DMS79 treated with DMSO at 0.1 percent for 48 hours (cell line): Measurements from ENCODE around the gene U2AF1L4.

Experiments
- DNase-seq: peaks from one replicate; lab custom pipeline; 2025; lab: John Stamatoyannopoulos, UW

The U2AF1L4 gene

GRCh38 chr19:35712567-35713505, 32.4 kb downstream of the U2AF1L4 start:
- DNase-seq: no peak

DNA sequence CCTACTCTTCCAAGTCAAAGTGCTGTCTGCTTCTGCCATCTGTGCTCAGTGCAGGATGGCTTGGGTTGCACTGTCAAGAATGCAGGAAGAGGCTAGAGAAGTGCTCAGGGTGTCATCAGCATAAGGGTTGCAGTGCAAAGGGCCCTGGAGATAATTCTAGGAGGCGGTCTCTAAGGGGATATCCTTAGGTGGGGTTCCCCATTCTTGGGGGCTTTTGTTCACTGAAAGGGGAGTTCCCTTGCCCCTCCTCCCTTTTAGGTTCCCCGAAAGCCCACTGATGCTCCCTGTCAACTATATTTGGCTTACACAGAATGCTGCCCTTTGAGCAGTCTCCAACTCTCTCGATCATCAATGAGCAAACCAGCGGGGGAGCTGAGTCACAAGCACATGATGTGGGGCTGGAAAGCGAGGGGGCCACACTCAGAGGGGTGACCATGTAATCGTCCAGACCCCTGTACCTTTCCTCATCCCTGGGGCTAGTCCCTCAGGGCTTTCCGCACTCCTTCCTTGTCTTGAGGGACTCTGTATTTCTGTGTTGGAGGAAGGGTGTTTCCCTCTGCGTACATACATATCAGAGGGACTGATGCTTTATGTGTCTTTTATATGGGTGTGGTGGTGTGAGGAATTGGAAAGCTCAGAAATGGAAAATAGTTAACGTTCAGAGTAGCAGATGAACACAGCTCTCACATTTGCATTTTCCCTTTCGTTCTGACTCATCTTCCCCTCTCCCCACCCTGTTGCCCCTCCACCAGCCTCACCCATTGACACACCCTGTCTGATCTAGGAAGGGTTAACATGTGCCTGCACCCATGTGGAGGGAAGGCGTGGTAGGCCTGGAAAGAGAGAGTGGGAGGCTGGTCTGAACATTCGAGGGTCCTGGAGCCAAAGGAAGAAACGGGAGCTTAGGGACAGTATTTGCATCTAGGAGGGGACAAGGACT, 34.2 kb downstream of the U2AF1L4 start:
- no peak for DNase-seq

- DNase-seq: no peak
Observed at GRCh38 chr19:35708391-35708790, 36.8 kb downstream of the U2AF1L4 start.

- no peak for DNase-seq
Observed at GRCh38 chr19:35704218-35704617, 41.0 kb downstream of the U2AF1L4 start, which contains the start of gene ZBTB32. ZBTB32 (plus strand) TSS chr19:35704558; CDS start chr19:35714627, 10,069 bp downstream.

GRCh38 chr19:35703343-35703742, 41.9 kb downstream of the U2AF1L4 start:
- DNase-seq: no peak

- peak; percentile 96 for DNase-seq
Observed at GRCh38 chr19:35702223-35703012, 42.8 kb downstream of the U2AF1L4 start.

DNA sequence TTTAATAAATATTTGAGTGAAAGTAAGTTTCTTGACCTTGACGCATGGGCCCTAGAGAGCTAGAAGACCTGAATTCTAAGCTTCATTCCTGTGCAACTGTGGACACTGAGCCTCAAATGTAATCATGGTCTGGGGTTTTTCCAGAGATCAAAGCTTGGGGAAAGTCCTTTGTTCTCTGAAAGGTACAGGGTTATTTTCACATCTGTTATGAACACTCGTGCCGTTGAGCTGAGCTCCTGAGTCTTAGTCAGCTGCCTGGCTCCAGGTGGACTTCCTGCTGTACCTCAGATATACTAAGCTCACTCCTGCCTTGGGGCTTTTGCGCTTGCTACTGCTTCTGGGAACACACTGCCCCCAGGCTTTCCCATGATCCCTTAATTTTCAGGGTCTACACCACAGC, 48.4 kb downstream of the U2AF1L4 start:
- no peak for DNase-seq

DNA sequence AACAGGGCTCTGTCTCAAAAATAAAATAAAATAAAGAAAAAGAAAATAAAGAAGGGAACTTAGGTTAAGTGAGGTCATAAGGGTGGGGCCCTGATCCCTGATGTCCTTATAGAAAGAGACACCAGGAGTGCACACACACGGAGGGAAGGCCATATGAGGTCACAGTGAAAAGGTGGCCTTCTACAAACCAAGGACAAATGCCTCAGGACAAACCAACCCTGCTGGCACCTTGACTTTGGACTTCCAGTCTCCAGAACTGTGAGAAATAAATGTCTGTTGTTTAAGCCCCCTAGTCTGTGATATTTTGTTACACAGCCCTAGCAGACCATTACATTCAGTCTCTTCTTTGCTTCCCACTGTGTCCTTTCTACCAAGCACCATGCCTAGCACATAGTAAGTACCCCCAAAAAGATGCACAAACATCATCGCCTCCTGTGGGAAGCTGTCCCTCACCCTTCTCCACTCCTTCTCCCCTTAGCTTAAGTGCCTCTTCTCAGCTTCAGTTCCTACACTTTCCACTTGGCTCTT, 49.3 kb downstream of the U2AF1L4 start:
- DNase-seq: no peak

GRCh38 chr19:35693835-35694599, 51.2 kb downstream of the U2AF1L4 start:
- DNase-seq: peak; percentile 83

DNA sequence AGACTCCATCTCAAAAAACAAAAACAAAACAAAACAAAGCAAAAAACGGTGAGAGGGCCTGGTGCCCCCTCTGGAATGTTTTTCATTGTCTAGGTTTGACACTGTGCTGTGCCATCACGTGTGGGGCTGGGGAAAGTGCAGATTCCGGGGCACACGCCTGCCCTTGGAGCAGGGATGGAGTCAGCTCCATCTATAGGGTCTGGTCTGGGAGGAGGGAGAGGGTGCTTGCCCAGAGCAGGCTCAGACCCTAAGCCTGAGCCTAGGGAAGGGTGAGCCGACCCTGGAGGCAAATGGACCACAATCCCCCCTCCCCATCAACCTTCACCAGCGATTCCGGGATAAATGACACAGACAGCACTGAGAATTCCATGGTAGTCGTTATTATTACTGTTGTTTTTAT, 51.8 kb downstream of the U2AF1L4 start:
- no peak for DNase-seq
